SK-N-SH treated with all-trans-retinoic acid at 6 μM for 48 hours (cell line): Measurements from ENCODE around the gene HIRA.

ENCODE experiments used
- ARNTL ChIP-seq: fragments of 450-650 bp; formaldehyde crosslinking; IDR thresholded peaks from 2 replicates; pipeline ENCODE4 v1.5.0; 2020; ENCODE audit warnings: low read depth, mild to moderate bottlenecking, moderate library complexity, borderline replicate concordance
- BACH2 ChIP-seq: fragments of 250-450 bp; sonication (Bioruptor Pico); IDR thresholded peaks from 2 replicates; pipeline ENCODE4 v1.9.0; 2021; ENCODE audit warnings: mild to moderate bottlenecking, borderline replicate concordance
- CREB5 ChIP-seq: fragments of 250-450 bp; sonication (Bioruptor Pico); IDR thresholded peaks from 2 replicates; pipeline ENCODE4 v1.5.1; 2020; ENCODE audit warnings: low read depth, mild to moderate bottlenecking, moderate library complexity
- CSRNP3 ChIP-seq: fragments of 250-450 bp; sonication (Bioruptor Pico); IDR thresholded peaks from 2 replicates; pipeline ENCODE4 v1.5.1; 2021; ENCODE audit warnings: mild to moderate bottlenecking, moderate library complexity
- ESRRG ChIP-seq: fragments of 250-450 bp; sonication (Bioruptor Pico); IDR thresholded peaks from 2 replicates; pipeline ENCODE4 v1.6.1; 2021; ENCODE audit warnings: mild to moderate bottlenecking
- GLIS3 ChIP-seq: fragments of 250-450 bp; sonication (Bioruptor Pico); IDR thresholded peaks from 2 replicates; pipeline ENCODE4 v1.5.0; 2020; ENCODE audit warnings: mild to moderate bottlenecking, moderate library complexity
- ISL1 ChIP-seq: fragments of 250-450 bp; sonication (Bioruptor Pico); IDR thresholded peaks from 2 replicates; pipeline ENCODE4 v2.1.2; 2022; ENCODE audit warnings: mild to moderate bottlenecking, moderate library complexity
- OSR1 ChIP-seq: fragments of 250-450 bp; sonication (Bioruptor Pico); IDR thresholded peaks from 2 replicates; pipeline ENCODE4 v1.8.0; 2022; ENCODE audit warnings: moderate library complexity, mild to moderate bottlenecking, inconsistent platforms
- RARB ChIP-seq: fragments of 250-450 bp; sonication (Bioruptor Pico); IDR thresholded peaks from 2 replicates; pipeline ENCODE4 v1.8.0; 2021; ENCODE audit warnings: mild to moderate bottlenecking, moderate library complexity
- TOX ChIP-seq: fragments of 250-450 bp; sonication (Bioruptor Pico); IDR thresholded peaks from 2 replicates; pipeline ENCODE4 v1.8.0; 2021; ENCODE audit warnings: mild to moderate bottlenecking, moderate library complexity, borderline replicate concordance
- ZFP3 ChIP-seq: fragments of 250-450 bp; sonication (Bioruptor Pico); IDR thresholded peaks from 2 replicates; pipeline ENCODE4 v1.5.0; 2020; ENCODE audit warnings: mild to moderate bottlenecking, moderate library complexity
- ZFP30 ChIP-seq: fragments of 450-650 bp; formaldehyde crosslinking; IDR thresholded peaks from 2 replicates; pipeline ENCODE4 v1.5.0; 2022; ENCODE audit warnings: mild to moderate bottlenecking, moderate library complexity
- TF ChIP-seq, protein P1 (sequence below): fragments of 250-450 bp; sonication (Bioruptor Pico); IDR thresholded peaks from 2 replicates; pipeline ENCODE4 v1.8.0; 2020; ENCODE audit warnings: mild to moderate bottlenecking, moderate library complexity, borderline replicate concordance
- TF ChIP-seq, protein P2 (sequence below): fragments of 250-450 bp; sonication (Bioruptor Pico); IDR thresholded peaks from 2 replicates; pipeline ENCODE4 v1.8.0; 2021; ENCODE audit warnings: low read depth, mild to moderate bottlenecking, moderate library complexity, borderline replicate concordance

- TF ChIP-seq, protein P1, sequence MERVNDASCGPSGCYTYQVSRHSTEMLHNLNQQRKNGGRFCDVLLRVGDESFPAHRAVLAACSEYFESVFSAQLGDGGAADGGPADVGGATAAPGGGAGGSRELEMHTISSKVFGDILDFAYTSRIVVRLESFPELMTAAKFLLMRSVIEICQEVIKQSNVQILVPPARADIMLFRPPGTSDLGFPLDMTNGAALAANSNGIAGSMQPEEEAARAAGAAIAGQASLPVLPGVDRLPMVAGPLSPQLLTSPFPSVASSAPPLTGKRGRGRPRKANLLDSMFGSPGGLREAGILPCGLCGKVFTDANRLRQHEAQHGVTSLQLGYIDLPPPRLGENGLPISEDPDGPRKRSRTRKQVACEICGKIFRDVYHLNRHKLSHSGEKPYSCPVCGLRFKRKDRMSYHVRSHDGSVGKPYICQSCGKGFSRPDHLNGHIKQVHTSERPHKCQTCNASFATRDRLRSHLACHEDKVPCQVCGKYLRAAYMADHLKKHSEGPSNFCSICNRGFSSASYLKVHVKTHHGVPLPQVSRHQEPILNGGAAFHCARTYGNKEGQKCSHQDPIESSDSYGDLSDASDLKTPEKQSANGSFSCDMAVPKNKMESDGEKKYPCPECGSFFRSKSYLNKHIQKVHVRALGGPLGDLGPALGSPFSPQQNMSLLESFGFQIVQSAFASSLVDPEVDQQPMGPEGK (CRISPR knock-in tag), result no peak
- no peak for TF ChIP-seq RARB
- no peak for TF ChIP-seq BACH2 (CRISPR knock-in tag)
- TF ChIP-seq ISL1 (CRISPR knock-in tag), result no peak
- TF ChIP-seq ZFP30 (CRISPR knock-in tag), result no peak
- no peak for TF ChIP-seq CSRNP3 (CRISPR knock-in tag)
- no peak for TF ChIP-seq GLIS3 (CRISPR knock-in tag)
- TF ChIP-seq ZFP3 (CRISPR knock-in tag), result no peak
- no peak for TF ChIP-seq CREB5 (CRISPR knock-in tag)
- no peak for TF ChIP-seq ESRRG (CRISPR knock-in tag)
- no peak for TF ChIP-seq ARNTL (CRISPR knock-in tag)
- no peak for TF ChIP-seq TOX (CRISPR knock-in tag)
- no peak for TF ChIP-seq OSR1 (CRISPR knock-in tag)
- TF ChIP-seq, protein P2, sequence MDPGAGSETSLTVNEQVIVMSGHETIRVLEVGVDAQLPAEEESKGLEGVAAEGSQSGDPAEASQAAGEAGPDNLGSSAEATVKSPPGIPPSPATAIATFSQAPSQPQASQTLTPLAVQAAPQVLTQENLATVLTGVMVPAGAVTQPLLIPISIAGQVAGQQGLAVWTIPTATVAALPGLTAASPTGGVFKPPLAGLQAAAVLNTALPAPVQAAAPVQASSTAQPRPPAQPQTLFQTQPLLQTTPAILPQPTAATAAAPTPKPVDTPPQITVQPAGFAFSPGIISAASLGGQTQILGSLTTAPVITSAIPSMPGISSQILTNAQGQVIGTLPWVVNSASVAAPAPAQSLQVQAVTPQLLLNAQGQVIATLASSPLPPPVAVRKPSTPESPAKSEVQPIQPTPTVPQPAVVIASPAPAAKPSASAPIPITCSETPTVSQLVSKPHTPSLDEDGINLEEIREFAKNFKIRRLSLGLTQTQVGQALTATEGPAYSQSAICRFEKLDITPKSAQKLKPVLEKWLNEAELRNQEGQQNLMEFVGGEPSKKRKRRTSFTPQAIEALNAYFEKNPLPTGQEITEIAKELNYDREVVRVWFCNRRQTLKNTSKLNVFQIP (CRISPR knock-in tag), result no peak
Measured at GRCh38 chr22:19383292-19383691, 48.2 kb downstream of the HIRA start.
